Caco-2 (cell line): ENCODE results near the gene SMIM38. TPM values are rescaled to one million over a fixed set of nuclear protein-coding genes. Genes with fewer than 3 reads are reported as not detected.

ENCODE experiments used
- BruUV-seq: library from RNA; stranded (reverse); fragments of 400-500 nt; replicated peaks from 2 replicates; lab custom pipeline; 2021; lab: Mats Ljungman, UMichigan
- CTCF ChIA-PET: fragments of 300-600 bp; sonication (Branson Sonifier 250); formaldehyde crosslinking; loops from one replicate; lab custom pipeline; 2022; ENCODE audit warnings: antibody characterized with exemption; lab: Charles Lee
- POLR2A ChIA-PET: fragments of 300-600 bp; sonication (Branson Sonifier 250); formaldehyde crosslinking; loops from one replicate; lab custom pipeline; 2022; ENCODE audit warnings: antibody characterized with exemption; lab: Charles Lee
- DNase-seq, 2 experiments: peaks; one replicate each; pipeline versions ENCODE4 v3.0.0 to v3.0.0-alpha.2; 2020 to 2022
- H3K27me3 ChIP-seq: replicated peaks from 2 replicates; pipeline ENCODE4 v1.6.0; 2011; ENCODE audit warnings: low read length; ENCODE audit not compliant: control insufficient read depth, insufficient read depth
- H3K36me3 ChIP-seq: 2 replicates; pipeline ENCODE4 v1.5.1; 2011; ENCODE audit warnings: low read length; ENCODE audit not compliant: control insufficient read depth, insufficient read depth
- H3K4me1 ChIP-seq: fragments of 250-450 bp; sonication (Bioruptor Pico); 2 replicates; pipeline ENCODE4 v1.5.1; 2020; ENCODE audit warnings: mild to moderate bottlenecking
- H3K4me3 ChIP-seq: 2 replicates; pipeline ENCODE4 v1.5.1; 2011; ENCODE audit warnings: low read depth, mild to moderate bottlenecking, control low read depth, low read length
- H3K9me3 ChIP-seq: fragments of 250-450 bp; sonication (Bioruptor Pico); 2 replicates; pipeline ENCODE4 v1.5.1; 2020; ENCODE audit warnings: mild to moderate bottlenecking, moderate library complexity
- H3K27ac Mint-ChIP-seq: one replicate; pipeline ENCODE4 v1.8.0; 2022; ENCODE audit warnings: mixed read lengths; ENCODE audit not compliant: unreplicated experiment
- H3K27me3 Mint-ChIP-seq: one replicate; pipeline ENCODE4 v1.8.0; 2022; ENCODE audit warnings: mixed read lengths; ENCODE audit not compliant: insufficient read depth, unreplicated experiment
- H3K36me3 Mint-ChIP-seq: one replicate; pipeline ENCODE4 v1.8.0; 2022; ENCODE audit warnings: mild to moderate bottlenecking, mixed read lengths; ENCODE audit not compliant: insufficient read depth, unreplicated experiment
- H3K4me1 Mint-ChIP-seq: one replicate; pipeline ENCODE4 v1.8.0; 2022; ENCODE audit warnings: low read depth, mixed read lengths; ENCODE audit not compliant: unreplicated experiment
- H3K4me3 Mint-ChIP-seq: one replicate; pipeline ENCODE4 v1.8.0; 2022; ENCODE audit warnings: mild to moderate bottlenecking, moderate library complexity, mixed read lengths; ENCODE audit not compliant: unreplicated experiment
- H3K9me3 Mint-ChIP-seq: one replicate; pipeline ENCODE4 v1.8.0; 2022; ENCODE audit warnings: mixed read lengths; ENCODE audit not compliant: unreplicated experiment
- intact Hi-C: fragments of 100-400 bp; cut with micrococcal nuclease; formaldehyde crosslinking; loops from one replicate; pipeline ENCODE4 v1.10.0; 2022; ENCODE audit not compliant: unreplicated experiment
- total RNA-seq: library from RNA; stranded (reverse); gene quantifications from 2 replicates; pipeline ENCODE4 v1.2.3, GENCODE V29; 2022
- TF ChIP-seq, protein P1 (sequence below), 2 experiments: fragments of 200-600 bp in 1 of 2; IDR thresholded peaks; 1 replicate in 1 of 2; 2 replicates in 1 of 2; pipeline versions ENCODE4 v1.5.1 to v1.8.0; 2011 to 2022; ENCODE audit warnings: antibody characterized with exemption in 1 of 2, control low read depth in 1 of 2, inconsistent platforms in 1 of 2, low read depth in 1 of 2, low read length in 1 of 2, mild to moderate bottlenecking in 1 of 2, moderate library complexity in 1 of 2; ENCODE audit not compliant: insufficient read depth in 1 of 2, severe bottlenecking in 1 of 2, unreplicated experiment in 1 of 2

The SMIM38 gene
- total RNA-seq, 1 experiment from 2014 or later: 0.66 TPM

- peaks cover 8% of the 10 kb centered on the region for H3K4me1 Mint-ChIP-seq
- H3K36me3 Mint-ChIP-seq: no peaks in the 10 kb centered on the region
- H3K36me3 ChIP-seq: no peaks in the 10 kb centered on the region
- H3K4me1 ChIP-seq: peaks cover 22% of the 10 kb centered on the region
- intact Hi-C loops: loop anchor here (1.0 to 5.0 kb wide), 5 partner anchors 29 to 252 kb away; no protein-coding TSS in a partner anchor
- H3K4me3 ChIP-seq: no peak overlapping the region
- no TSS peak for BruUV-seq
- peaks cover 18% of the 10 kb centered on the region for H3K9me3 Mint-ChIP-seq
- no peaks in the 10 kb centered on the region for H3K27me3 Mint-ChIP-seq
- peak overlapping the region; percentile 74 for H3K27ac Mint-ChIP-seq
- POLR2A ChIA-PET: interaction anchor here (1.5 kb wide), 1 partner anchor 8 kb away, joined by 10 read pairs; no protein-coding TSS in a partner anchor
- CTCF ChIA-PET: interaction anchor here (0.7 to 2.1 kb wide), 11 partner anchors 8 to 553 kb away, joined by 3 to 71 read pairs (median 5); no protein-coding TSS in a partner anchor
- peaks cover 20% of the 10 kb centered on the region for H3K9me3 ChIP-seq
- H3K4me3 Mint-ChIP-seq: no peak overlapping the region
- no peak for DNase-seq
- TF ChIP-seq, protein P1, sequence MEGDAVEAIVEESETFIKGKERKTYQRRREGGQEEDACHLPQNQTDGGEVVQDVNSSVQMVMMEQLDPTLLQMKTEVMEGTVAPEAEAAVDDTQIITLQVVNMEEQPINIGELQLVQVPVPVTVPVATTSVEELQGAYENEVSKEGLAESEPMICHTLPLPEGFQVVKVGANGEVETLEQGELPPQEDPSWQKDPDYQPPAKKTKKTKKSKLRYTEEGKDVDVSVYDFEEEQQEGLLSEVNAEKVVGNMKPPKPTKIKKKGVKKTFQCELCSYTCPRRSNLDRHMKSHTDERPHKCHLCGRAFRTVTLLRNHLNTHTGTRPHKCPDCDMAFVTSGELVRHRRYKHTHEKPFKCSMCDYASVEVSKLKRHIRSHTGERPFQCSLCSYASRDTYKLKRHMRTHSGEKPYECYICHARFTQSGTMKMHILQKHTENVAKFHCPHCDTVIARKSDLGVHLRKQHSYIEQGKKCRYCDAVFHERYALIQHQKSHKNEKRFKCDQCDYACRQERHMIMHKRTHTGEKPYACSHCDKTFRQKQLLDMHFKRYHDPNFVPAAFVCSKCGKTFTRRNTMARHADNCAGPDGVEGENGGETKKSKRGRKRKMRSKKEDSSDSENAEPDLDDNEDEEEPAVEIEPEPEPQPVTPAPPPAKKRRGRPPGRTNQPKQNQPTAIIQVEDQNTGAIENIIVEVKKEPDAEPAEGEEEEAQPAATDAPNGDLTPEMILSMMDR (IDR thresholded peaks at IDR 0.05; ENCODE audit: insufficient read depth in 1 of 2, low read depth in 1 of 2, low read length in 1 of 2, severe bottlenecking in 1 of 2, unreplicated experiment in 1 of 2): no peak
- no peaks in the 10 kb centered on the region for H3K27me3 ChIP-seq
Measured at GRCh38 chr11:69130654-69131053, 25.1 kb upstream of the SMIM38 start.

DNA sequence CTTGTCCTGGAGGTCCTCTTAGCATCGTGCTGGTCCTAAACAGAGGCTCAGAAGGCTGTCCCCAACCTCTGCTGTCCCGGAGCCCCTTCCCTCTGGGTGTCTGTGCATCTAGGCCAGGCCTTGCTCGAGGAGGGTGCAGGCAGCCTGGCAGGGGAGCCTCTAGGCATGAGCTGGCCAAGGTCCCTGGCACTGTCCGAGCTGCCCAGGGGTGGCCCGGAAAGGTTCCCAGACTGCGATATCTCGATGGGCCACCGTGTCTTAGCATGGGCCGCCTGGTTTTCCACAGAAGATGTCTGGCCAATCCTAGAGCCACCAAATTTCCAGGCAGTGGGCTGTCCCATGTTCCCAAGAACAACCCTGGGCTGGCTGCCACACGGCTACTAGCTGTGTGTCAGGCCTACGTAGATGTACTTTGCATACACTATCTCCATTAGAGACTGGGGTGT is 24.6 kb upstream of the SMIM38 start:
- no TSS peak for BruUV-seq
- Histone ChIP-seq H3K4me1 (peaks cover 22% of the 10 kb centered on the region), H3K36me3 (no peaks in the 10 kb centered on the region), H3K4me3 (no peak overlapping the region), H3K9me3 (peaks cover 20% of the 10 kb centered on the region), H3K27me3 (no peaks in the 10 kb centered on the region)
- intact Hi-C loops: loop anchor here (1.0 to 5.0 kb wide), 5 partner anchors 30 to 251 kb away; no protein-coding TSS in a partner anchor
- TF ChIP-seq, protein P1 (IDR thresholded peaks at IDR 0.05; ENCODE audit: insufficient read depth in 1 of 2, low read depth in 1 of 2, low read length in 1 of 2, severe bottlenecking in 1 of 2, unreplicated experiment in 1 of 2): no peak
- ChIA-PET POLR2A (interaction anchor here (0.5 to 1.5 kb wide), 4 partner anchors 8 to 544 kb away, joined by 3 to 10 read pairs (median 4); no protein-coding TSS in a partner anchor), CTCF (interaction anchor here (0.5 to 2.1 kb wide), 48 partner anchors 8 to 1100 kb away, joined by 3 to 71 read pairs (median 6); no protein-coding TSS in a partner anchor)
- Mint-ChIP-seq H3K4me1 (peaks cover 12% of the 10 kb centered on the region), H3K27ac (peak overlapping the region; percentile 74), H3K9me3 (peaks cover 18% of the 10 kb centered on the region), H3K36me3 (no peaks in the 10 kb centered on the region), H3K4me3 (no peak overlapping the region), H3K27me3 (no peaks in the 10 kb centered on the region)
- DNase-seq: peak in 1 of 2 experiments; percentile 37

GRCh38 chr11:69131644-69132300 is 24.0 kb upstream of the SMIM38 start:
- peaks cover 16% of the 10 kb centered on the region for H3K4me1 Mint-ChIP-seq
- no peaks in the 10 kb centered on the region for H3K27me3 Mint-ChIP-seq
- TF ChIP-seq, protein P1 (IDR thresholded peaks at IDR 0.05; ENCODE audit: insufficient read depth in 1 of 2, low read depth in 1 of 2, low read length in 1 of 2, severe bottlenecking in 1 of 2, unreplicated experiment in 1 of 2): peak; percentile 98
- Histone ChIP-seq H3K9me3 (peaks cover 20% of the 10 kb centered on the region), H3K36me3 (no peaks in the 10 kb centered on the region), H3K4me3 (no peak overlapping the region), H3K27me3 (no peaks in the 10 kb centered on the region), H3K4me1 (peaks cover 22% of the 10 kb centered on the region)
- H3K4me3 Mint-ChIP-seq: no peak overlapping the region
- DNase-seq: peak; percentile 94 to 96
- intact Hi-C loops: loop anchor here (1.0 to 5.0 kb wide), 5 partner anchors 30 to 251 kb away; no protein-coding TSS in a partner anchor
- ChIA-PET CTCF (interaction anchor here (0.5 to 2.1 kb wide), 53 partner anchors 8 to 1099 kb away, joined by 3 to 71 read pairs (median 5); partner anchors contain the start of genes LTO1 and SMIM38), POLR2A (interaction anchor here (0.5 to 1.5 kb wide), 4 partner anchors 9 to 544 kb away, joined by 3 to 10 read pairs (median 4); no protein-coding TSS in a partner anchor)
- no TSS peak for BruUV-seq
- no peaks in the 10 kb centered on the region for H3K36me3 Mint-ChIP-seq
- peaks cover 18% of the 10 kb centered on the region for H3K9me3 Mint-ChIP-seq
- H3K27ac Mint-ChIP-seq: peak overlapping the region; percentile 74
